GM18507 (cell line): ENCODE measurements around the gene MAD1L1.

ENCODE experiments used
- DNase-seq: peaks from one replicate; pipeline ENCODE4 v3.0.0; 2011; ENCODE audit warnings: low read depth; ENCODE audit not compliant: insufficient read length; ENCODE audit errors: extremely low spot score
- FAIRE-seq: peaks from 2 replicates; lab custom pipeline; 2011; peaks lifted over from hg19 to GRCh38; lab: Jason Lieb, UNC

MAD1L1 gene

DNA sequence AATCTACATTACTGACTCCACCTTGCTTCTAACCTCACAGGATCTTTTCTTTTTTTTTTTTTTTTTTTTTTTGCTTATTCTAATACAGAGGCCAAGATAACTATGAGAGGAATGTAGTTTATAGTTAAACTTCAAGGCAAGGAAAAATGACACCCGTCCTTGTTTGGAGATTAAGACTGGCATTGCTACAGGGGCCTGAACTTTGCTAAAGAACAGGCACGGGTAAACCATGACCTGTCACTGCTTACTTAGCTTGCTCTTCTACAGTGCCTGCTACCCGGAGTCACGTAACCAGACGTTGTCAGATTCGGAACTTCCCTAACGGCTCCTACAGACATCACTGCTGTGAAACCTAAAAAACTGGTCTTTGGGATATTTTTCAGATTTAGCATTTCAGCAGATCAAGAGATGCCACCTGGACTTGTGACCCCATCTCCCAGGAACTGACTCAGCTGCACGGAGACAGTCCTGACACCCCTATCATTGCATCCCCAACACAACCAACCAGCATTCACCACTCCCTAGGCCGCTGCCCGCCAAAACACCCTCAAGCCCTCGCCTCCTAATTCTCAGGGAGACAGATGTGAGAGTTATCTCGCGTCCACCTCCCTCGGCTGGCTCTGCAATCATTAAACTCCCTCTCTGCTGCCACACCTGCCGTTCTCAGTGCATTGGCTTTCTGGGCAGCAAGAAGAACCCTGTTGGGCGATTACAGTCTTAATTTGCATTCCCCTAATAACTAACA is 27.5 kb downstream of the MAD1L1 start:
- no peak for FAIRE-seq
- no peak for DNase-seq

DNA sequence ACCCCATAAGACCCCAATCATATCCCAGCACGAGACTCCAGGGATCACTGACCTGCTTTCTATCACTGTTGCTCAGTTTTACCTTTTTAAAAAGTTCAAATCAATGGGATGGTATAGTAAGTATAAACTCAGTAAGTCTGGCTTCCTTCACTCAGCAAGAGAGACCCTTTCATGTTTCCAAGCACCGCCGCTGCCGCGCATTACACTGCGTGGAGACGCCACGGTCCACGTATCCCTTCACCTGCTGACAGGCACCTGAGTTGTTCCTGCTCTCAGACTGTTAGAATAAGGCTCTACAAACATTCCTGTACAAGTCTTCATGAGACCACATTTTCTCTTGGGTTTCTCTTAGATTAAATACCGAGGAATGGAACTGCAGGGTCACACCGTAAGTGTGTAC is 28.3 kb downstream of the MAD1L1 start:
- no peak for FAIRE-seq

DNA sequence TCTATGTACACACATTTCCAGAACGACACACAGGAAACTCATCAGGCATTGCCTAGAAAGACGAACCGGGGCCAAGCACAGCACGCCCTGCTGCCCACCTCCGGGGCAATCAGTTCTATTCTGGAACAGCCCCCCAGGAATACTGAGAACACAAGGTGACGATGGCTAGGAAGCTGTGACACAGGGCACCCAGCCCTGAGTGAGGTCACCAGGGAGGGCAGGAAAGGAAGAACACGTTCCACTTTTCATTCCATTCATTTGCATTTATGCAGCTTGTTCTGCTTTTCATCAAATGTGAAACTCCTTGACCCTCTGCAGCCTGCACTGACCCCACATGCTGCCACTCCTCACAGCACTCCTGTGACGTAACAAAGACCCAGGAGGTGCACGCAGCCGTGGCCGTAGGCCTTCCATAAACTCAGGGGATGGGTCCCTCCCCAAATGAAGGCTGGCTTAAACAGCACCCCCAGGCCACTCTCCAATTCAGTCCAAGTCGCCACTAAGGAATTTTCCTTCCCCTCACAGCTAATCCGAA is 28.9 kb downstream of the MAD1L1 start:
- DNase-seq (no peak), FAIRE-seq (peak; percentile 66)

More for the DNA sequence above, 28.3 kb downstream of the MAD1L1 start:
- no peak for DNase-seq

DNA sequence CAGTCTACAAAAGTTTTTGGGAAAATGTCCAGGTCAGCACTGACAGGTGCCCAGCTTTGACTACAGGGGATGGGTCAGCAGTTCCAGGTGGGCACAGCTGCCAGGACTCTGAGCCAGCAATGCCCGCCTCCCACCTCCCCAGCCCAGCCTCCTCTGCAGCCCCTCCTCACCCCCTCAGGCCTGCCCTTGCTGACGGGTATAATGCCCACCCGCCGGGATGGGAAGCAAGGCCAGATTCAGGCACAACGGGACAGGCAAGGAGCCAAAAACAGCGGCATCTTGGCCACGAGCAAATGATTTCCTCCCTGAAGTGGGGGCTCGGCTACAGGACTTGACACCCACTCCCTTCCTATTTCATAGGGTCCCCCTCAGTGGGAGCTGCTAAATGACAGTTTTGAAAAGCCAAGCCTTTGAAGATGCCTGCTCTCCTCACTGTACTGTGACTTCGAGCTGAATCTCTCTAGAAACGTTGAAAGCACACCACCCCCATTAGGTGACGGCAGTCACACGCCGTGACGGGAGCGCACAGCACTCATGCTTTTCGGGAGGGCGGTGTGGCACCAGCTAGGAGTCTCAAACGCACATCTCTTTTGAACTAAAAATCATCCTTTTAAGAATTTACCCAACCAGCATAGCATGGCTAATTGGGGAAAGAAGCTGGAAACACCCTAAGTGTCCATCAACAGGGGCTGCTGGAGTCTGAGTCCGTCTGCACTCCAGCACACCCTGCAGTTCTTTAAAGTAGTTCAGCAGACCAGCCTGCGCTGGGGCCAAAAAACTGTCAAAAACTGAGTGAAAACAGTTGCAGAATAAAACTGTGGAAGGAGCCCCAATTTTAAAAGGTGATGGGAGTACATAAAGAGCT is 29.6 kb downstream of the MAD1L1 start:
- no peak for DNase-seq
- FAIRE-seq: no peak

DNA sequence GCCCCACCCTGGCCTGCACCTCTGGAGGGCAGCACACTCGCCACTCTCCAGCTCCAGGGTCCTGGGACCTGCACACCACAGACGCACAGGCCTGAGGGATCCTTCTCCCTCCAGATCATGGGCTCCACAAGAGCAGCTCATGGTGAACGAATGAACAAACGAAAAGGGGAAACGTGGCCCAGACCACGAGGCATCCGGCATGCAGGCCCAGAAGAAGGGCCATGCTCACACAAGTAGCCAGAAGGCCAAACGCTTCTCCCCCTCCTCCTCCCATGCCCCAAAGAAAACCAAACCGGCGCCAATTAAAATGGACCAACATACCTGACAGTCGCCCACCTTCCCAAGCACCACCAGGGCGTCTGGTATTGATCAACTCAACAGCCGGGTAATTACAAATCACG is 30.4 kb downstream of the MAD1L1 start:
- DNase-seq (no peak), FAIRE-seq (no peak)

DNA sequence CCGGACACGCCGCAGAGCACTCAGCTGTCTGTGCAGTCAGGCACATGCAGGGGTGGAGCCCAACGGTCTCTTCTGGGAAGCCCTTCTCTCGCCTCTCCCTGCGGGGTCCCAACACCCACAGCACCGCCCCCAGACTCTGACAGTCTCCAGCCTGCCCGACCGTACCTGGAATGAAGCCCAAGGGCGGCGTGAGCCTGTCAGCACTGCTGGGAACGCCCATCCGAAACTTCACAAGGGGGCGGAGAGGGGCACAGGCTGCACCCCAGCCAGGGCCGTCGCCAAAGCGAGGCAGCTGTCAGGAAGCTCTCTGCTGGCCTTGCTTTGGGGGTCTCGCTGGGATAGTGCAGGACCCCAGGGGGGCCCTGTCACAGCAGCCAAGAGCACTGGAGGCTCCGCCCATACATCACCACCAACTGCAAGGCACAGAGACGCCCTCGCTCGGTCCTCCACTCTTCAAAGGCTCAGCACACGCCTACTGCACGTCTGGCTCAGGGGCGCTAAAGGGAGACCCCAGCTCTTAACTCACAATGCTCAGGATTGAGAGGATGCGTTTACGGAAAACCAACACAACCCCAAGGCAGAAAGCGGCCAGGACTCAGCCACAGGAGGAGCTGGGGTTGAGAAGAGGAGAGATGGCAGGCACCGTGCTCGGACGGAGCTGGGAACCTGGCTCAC is 30.9 kb downstream of the MAD1L1 start:
- FAIRE-seq (no peak), DNase-seq (no peak)

DNA sequence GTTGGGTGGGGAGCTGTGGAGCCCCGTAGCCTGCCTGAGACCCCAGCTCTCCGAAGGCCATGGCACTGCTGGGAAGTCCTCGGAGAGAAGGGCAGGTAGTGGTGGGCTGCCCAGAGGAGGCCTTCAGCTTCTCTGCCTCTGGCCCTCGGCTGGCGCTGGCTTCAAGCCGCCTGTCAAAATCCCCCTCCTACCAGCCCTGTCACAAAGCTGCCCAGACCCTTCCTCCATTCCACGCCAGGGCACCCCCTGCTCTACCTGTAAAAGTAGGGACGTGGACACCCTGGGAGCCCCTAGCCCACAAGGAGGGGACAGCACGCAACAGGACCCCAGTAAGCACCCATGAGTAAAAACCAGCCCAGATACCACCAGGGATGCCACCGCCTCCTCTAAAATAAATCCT is 31.6 kb downstream of the MAD1L1 start:
- no peak for DNase-seq
- no peak for FAIRE-seq

DNA sequence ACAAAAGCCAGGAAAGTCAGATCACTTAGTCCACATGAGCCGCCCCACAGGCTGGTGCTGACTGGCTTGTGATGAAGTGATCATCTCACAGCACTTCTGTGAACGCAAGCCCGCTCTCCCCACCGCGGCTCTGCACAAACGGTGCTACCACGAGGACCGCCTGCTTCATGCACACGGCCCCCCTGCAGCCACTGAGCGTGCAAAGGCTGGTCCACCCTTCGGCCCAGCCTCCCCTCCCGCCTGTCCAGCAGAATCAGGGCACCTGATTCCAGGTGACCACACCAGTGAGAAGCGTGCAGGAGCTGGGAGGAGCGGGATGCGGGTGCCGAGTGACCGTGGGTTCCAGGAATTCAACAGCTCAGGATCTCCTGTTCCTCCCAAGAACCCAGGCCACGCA is 32.2 kb downstream of the MAD1L1 start:
- FAIRE-seq (no peak), DNase-seq (no peak)

DNA sequence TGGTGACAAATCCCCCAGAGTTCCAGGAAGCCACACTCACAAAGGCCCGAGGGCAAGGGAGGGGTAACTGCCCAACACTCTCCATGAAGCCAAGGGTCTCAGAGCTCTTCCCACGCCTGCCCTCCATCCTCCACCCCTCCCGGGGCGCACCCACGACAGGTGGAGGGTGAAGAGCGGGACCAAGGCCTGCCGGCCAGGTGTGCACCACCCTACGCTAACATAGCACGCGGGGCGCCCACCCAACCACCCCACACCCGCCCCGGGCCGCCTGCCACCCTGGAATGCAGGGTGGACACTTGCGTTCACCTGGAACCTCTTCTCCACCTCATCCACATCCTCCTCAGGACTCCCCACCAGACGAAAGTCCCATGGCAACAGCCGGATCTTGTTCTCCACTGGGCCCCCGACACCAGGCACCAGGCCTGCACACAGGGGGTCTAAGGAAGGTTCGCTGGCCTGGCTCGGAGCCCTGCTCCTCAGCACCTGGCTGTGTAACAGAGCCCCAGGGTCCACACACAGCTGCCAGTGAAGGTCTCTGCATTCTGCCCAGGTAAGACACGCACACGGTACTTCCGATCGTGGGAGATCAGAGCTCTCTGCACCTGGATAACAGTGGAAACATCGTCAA is 32.7 kb downstream of the MAD1L1 start:
- DNase-seq: no peak
- FAIRE-seq: no peak

DNA sequence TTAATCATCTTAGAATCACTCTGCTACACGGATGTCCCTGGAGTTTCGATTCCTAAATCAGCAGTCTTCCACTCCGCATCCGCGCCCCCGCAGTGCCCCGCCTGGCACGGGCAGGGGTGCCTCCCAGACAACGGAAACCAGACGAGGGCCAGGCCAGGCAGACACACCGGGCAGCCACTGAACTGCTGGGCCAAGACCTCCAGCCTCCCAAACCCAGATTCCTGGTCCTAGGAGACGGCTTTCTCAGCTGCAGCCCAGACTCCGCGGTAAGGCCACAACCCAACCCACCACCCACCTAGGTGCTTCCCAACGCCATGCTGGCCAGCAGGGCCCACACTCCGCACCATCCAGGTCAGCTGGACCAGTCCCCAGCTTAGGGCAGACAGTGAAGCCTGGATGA is 33.2 kb downstream of the MAD1L1 start:
- DNase-seq: no peak
- FAIRE-seq: no peak

DNA sequence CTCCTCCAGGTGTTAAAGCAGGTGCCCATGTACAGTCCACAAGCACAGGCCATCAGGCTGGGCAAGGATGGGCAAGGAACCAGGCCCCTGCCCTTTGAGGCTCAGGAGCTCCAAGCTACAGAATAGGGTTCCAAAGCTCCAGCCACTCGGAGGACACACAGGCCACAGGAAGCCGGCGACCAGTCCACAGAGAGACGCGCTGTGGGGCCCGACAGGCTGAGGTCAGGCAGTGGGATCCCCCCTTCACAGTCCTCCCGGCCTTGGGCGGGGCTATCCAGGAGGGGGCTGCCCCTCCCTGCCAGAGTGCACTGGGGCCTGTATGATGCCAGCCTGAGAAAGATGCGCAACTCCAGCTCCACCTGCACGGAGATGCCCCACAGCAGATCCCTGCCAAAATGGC is 34.0 kb downstream of the MAD1L1 start:
- DNase-seq (no peak), FAIRE-seq (no peak)

DNA sequence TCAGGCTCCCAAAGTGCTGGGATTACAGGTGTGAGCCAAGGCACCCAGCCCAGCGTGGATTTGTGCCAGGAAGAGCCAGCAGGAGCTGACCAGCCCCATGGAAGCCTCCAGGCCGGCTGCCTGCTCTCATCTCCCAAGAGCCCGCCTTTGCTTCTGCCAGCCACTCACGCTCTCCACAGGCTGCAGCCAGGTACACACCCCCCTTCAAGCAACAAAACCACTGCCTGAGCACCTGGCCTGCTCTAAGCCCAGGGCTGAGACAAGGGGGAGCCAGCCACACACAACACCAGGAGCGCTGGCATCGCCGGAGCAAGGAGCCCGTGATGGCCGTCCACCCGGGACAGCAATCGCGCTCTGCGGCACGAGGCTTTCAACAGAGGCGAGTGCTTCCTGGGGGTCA is 34.5 kb downstream of the MAD1L1 start:
- DNase-seq: no peak
- no peak for FAIRE-seq

DNA sequence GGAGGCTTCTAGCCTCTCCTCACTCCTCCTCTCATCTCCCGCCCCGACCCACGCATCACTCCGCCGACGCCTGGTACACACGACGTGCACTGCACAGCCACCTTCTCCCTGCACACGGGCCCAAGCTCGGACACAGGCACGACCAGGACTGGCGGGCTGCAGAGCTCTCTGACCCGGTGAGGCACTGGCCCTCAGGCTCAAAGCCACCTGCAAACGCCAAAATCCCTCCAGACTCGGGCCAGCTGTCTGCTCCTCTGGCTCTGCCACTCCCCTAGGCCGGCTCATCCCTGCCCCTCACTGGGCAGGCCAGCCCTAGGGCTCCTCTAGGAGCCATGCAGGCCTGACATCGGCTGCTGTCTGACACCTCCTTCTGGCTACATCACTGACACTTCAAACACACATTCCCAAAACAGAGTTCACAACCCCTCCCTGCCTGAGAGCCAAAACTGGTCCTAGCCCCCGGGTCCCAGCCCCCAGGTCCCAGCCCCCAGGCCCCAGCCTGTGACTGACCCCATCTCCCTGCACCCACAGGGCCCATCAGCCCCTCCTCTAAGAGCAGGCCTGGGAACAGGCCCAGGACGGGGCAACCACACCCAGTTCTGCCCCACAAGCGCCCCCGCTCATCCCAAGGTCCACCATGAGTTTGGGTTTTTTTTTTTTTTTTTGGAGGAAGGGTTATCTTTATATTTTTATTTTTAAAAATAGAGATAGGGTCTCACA is 35.1 kb downstream of the MAD1L1 start:
- DNase-seq (no peak), FAIRE-seq (no peak)

DNA sequence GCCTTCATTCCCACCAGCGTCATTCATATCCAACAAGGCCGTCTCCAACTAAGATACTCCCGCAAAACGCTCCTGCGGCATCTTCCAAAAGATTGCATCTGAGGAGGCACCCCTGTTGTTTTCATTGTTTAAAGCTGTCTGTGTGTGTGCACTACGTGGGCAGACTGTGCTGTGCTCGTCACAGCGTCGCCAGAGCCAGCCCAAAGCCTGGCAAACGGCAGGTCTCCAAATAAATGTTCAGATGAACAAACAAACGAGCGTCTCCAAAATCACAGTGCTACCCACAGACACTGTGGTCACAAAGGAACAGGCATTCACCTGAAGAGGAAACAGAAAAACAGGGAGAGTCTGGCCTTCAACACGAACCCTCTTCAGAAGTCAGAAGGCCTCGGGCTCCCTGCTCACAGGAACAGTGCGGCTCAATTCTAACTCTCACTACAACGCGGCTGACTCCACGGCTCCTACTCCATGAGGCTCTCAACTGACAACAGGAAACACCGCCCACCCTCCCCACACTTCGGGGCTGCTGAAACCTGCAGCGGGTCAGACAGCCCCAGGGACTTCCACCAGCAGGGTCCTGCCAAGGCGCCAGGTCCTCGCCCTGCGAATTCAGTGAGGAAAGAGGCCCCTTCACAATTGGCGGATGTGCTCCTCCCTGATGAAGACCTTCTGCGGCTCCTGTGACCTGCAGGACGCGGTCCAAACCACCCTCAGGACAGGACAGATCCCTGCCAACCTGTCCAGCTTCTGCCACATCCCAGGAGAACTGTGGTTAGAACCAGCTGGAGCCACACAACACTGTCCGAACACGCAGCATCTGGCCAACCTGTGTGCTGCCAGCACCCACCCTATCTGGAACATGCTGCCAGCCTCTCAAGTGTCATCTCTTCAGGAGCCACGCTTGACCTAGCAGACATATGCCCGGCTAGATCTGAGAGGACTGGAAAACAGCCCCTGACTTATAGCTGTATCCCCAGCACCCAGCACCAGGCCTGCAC is 36.1 kb downstream of the MAD1L1 start:
- FAIRE-seq: no peak
- DNase-seq: no peak

DNA sequence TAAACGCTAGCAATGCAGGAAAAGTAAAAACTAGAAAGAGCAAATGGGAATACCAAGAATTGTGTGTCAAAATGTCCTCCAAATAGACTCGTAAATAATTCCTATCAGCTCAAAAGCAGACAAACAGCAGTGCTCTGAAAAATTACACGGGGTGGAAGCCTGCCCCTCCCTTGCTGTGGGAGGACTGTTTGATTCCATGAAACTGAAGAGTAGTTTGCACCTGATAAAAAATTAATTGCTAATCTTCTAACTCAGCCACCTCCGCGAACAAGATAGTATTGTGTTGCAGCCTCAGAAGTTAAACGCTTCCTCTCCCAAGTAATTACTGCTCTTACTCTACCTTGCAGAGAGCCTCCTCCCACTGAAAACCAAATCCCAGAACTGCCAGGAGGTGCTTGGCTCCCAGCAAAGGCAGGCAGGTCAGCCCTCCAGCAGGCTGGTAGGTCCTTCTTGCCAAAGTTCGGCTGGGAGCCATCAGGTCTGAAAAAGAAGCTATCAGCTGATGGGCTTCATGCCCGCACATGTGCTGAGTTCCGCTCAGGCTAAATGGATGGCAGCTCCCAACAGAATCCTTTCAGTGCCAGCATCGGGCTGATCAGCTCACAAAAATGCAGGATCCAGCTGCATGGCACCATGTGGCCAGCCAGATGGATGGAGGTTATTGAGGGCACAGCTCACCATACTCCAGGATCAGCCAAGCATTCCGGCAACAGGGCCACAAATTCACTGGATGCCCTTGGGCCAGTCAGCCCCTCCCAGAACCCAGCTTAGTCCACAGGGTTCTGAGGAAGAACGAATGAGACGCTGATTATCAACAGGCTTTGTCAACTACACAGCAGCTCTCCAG is 37.1 kb downstream of the MAD1L1 start:
- FAIRE-seq (no peak), DNase-seq (no peak)

DNA sequence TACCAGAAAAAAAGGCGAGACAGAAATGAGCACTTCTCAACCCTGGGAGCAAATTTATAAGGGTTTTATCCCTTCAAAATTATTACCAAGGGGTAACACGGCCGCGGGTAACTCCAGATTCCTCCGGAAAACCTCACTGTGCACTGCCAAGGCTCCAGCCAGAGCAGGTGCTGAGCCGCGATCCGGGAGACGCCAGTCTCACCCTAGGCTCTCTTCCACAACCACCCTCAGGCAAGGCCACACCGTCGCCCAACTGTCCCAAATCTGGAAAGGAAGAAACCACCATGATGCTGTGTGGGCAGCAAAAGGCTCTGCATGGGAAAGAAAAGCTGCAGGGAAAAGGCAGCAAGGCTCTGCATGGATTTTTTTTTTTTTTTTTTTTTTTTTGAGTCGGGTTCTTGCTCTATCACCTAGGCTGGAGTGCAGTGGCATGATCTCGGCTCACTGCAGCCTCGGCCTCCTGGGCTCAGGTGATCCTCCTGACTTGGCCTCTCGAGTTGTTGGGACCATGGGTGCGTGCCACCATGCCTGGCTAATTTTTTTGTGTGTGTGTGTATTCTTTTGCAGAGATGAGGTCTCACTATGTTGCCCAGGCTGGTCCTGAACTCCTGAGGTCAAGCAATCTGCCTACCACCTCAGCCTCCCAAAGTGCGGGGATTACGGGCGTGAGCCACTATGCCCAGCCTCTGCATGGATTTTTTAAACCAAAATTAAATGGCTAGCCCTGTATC is 39.0 kb downstream of the MAD1L1 start:
- FAIRE-seq (no peak), DNase-seq (no peak)
